RWPE1 (cell line): ENCODE data around the gene ZNF568.

Source experiments
- CTCF ChIA-PET: fragments of 350-600 bp; sonication (Branson Sonifier 250); formaldehyde crosslinking; extraction: SDS; loops from one replicate; lab custom pipeline; 2021; lab: Yijun Ruan, JAX
- POLR2A ChIA-PET: fragments of 400-600 bp; formaldehyde crosslinking; extraction: SDS; loops from one replicate; lab custom pipeline; 2020; ENCODE audit warnings: antibody characterized with exemption; ENCODE audit not compliant: low non-redundant PET; lab: Yijun Ruan, JAX
- DNase-seq: peaks from one replicate; pipeline ENCODE4 v3.0.0; 2012; ENCODE audit warnings: low spot score
- H3K27ac ChIP-seq: fragments of 450-650 bp; 2 replicates; pipeline ENCODE4 v1.5.1; 2017
- TF ChIP-seq, protein P1 (sequence below): fragments of 450-650 bp; conservative IDR thresholded peaks from 2 replicates; pipeline ENCODE4 v1.5.1; 2017; ENCODE audit warnings: low read depth, mild to moderate bottlenecking

ZNF568 gene

DNA sequence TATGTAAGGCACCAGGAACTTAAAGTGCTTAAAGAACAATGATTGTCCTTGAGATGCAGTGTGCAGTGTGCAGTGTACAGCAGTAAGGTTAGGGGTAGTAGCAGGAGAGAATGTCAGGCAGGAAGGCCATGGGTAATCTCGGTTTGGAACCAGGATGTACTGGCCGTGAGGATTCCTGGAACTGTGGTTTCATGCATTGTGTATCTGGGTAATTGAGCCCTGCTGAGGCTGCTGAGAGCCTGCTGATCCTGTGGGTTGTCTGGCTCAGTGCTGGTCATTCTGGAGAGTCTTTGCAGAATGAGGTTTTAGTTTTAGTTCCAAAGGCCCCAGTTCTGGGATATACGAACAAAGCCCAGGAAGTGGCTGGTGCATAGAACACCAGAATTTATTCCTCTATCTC is 71.0 kb downstream of the ZNF568 start:
- POLR2A ChIA-PET: no interaction called here
- no peak for DNase-seq
- CTCF ChIA-PET: no interaction called here
- no peak overlapping the region for H3K27ac ChIP-seq
- TF ChIP-seq, protein P1, sequence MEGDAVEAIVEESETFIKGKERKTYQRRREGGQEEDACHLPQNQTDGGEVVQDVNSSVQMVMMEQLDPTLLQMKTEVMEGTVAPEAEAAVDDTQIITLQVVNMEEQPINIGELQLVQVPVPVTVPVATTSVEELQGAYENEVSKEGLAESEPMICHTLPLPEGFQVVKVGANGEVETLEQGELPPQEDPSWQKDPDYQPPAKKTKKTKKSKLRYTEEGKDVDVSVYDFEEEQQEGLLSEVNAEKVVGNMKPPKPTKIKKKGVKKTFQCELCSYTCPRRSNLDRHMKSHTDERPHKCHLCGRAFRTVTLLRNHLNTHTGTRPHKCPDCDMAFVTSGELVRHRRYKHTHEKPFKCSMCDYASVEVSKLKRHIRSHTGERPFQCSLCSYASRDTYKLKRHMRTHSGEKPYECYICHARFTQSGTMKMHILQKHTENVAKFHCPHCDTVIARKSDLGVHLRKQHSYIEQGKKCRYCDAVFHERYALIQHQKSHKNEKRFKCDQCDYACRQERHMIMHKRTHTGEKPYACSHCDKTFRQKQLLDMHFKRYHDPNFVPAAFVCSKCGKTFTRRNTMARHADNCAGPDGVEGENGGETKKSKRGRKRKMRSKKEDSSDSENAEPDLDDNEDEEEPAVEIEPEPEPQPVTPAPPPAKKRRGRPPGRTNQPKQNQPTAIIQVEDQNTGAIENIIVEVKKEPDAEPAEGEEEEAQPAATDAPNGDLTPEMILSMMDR: no peak

DNA sequence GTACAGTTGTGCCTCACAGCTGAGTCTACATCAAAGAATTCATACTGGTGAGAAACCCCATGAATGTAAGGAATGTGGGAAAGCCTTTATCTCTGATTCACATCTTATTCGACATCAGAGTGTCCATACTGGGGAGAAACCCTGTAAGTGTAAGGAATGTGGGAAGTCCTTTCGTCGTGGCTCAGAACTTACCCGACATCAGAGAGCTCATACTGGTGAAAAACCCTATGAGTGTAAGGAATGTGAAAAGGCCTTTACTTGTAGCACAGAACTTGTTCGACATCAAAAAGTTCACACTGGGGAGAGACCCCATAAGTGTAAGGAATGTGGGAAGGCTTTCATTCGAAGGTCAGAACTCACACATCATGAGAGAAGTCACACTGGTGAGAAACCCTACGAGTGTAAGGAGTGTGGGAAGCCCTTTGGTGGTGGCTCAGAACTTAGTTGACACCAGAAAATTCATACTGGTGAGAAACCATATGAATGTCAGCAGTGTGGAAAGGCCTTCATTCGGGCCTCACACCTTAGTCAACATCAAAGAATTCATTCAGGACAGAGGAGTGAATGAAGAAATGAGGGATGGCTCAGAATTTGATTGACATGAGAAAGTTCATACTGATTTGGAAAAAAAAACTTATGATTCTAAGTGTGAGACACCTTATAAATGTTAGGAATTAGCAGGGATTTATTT is 81.2 kb downstream of the ZNF568 start:
- POLR2A ChIA-PET: no interaction called here
- no peak overlapping the region for H3K27ac ChIP-seq
- TF ChIP-seq, protein P1: no peak
- no peak for DNase-seq
- CTCF ChIA-PET: no interaction called here

DNA sequence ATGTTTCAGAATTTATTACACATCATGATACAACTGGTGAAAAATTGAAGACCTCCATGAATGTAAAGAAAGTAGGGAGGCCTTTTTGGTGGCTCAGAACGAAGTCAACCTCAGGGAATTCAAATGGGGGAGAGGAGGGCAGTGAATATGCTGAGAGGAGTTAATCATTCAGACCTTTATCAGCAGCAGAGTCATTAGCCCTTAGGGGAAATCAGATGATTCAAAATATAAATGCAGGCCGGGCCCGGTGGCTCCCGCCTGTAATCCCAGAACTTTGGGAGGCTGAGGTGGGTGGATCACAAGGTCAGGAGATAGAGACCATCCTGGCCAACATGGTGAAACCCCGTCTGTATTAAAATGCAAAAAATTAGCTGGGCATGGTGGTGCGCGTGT is 81.7 kb downstream of the ZNF568 start:
- no peak for DNase-seq
- POLR2A ChIA-PET: no interaction called here
- CTCF ChIA-PET: no interaction called here
- no peak overlapping the region for H3K27ac ChIP-seq
- TF ChIP-seq, protein P1: no peak

DNA sequence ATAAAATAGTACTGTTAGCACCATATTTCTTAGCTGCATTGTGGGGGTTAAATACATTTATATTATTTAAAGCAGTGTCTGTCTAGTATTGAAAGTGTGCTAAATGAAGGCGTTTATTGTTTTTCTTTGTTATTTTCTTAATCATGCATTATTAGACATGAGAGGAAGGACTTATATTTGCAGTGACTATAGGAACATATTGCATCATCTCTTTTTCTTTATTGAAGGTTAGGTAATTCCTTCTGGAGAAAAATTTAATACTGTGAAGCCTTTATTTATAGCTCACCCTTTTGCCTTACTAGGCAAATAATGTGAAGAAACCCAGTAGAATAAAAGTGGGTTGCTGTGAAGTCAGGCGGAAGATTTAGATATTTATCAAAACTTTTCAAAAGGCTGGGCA is 83.2 kb downstream of the ZNF568 start:
- ChIA-PET CTCF (no interaction called here), POLR2A (no interaction called here)
- no peak for DNase-seq
- H3K27ac ChIP-seq: no peak overlapping the region
- TF ChIP-seq, protein P1: no peak

DNA sequence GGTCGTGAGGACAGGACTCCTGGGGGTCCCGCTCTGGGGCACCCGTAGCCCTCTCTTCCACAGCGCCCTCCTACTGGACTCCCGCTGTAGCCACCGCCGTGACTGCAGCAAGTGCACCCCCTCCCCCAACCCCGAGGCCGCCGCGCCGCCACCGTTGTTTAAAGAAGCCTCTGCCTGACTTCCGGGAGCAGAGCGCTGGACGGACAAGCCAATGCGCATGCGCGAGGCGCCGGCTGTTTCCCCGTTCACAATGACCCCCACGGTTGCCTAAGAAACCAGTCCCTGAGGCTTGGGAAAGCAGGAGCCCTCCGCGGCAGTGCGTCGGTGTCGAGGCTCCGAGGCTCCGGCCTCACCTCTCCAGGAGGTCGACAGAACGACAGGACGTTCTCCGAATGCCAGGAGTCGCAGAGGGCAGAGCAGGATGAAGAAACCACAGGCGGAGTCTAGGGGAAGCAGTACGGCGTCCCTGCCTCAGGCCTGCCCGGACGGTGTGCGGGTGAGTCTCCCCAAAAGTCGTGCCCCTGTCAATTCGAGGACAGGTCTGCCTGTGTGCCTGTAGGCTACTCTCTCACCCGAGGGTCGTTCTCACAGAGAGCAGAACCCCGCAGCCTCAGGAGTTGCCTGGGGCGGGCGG is 91.6 kb downstream of the ZNF568 start:
- TF ChIP-seq, protein P1: no peak
- no peak overlapping the region for H3K27ac ChIP-seq
- peak; percentile 4 for DNase-seq
- ChIA-PET CTCF (no interaction called here), POLR2A (no interaction called here)

DNA sequence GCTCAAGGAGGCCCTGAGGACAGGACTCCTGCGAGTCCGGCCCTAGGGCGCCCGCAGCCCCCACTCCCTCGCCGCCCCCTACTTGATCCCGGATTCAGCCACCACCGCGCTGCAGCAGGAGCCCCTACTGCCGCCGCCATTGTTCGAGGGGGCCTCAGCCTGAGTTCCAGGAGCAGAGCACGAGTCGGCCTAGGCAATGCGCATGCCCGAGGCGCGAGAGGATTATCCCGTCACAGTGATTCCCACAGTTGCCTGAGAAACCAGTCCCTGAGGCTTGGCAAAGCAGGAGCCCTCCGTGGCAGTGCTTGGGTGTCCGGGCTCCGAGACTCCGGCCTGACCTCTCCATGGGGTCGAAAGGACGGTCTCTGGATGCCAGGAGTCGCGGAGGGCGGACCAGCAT is 93.7 kb downstream of the ZNF568 start:
- ChIA-PET POLR2A (no interaction called here), CTCF (no interaction called here)
- TF ChIP-seq, protein P1: no peak
- no peak for DNase-seq
- no peak overlapping the region for H3K27ac ChIP-seq
